SHP77 treated with DMSO at 0.1 percent for 48 hours (cell line): ENCODE data around the gene RAE1.
A peak's percentile ranks its signal among the peaks of the same experiment; 100 is the strongest.

Source experiments
- DNase-seq: peaks from one replicate; lab custom pipeline; 2025; lab: John Stamatoyannopoulos, UW

RAE1 gene

DNA sequence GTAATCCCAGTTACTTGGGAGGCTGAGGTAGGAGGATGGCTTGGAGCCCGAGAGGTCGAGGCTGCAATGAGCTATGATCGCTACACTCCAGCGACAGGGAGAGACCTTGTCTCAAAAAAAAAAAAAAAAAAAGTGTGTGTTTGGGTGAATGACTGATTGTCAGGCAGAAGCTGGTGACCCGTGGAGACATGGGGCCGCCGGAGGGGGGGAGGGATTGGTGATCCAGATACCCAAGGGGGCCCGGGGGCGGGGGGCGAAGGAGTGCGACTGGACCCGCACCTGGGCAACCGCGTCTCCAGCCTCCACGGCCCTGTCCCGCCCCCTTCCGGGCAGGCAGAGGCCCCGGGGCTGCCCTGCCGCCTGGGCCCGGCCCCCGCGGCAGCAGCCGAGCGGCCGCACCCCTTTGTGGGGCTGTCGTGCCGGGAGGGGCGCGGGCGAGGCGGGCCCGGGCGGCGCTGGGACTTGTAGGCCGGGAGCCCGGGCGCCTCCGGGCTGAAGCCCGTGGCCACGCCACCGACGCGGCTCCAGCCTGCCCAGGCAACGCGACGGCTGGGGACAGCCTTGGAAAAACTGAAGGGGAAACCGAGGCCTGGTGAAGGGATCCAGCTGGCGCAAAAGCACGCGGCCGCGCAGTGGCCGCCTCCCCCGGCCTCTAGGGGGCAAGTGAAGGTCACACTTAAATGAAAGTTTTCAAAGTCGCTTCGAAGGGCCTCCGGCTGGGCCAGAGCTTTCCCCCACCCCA lies 38.1 kb downstream of the RAE1 start:
- DNase-seq, result no peak

DNA sequence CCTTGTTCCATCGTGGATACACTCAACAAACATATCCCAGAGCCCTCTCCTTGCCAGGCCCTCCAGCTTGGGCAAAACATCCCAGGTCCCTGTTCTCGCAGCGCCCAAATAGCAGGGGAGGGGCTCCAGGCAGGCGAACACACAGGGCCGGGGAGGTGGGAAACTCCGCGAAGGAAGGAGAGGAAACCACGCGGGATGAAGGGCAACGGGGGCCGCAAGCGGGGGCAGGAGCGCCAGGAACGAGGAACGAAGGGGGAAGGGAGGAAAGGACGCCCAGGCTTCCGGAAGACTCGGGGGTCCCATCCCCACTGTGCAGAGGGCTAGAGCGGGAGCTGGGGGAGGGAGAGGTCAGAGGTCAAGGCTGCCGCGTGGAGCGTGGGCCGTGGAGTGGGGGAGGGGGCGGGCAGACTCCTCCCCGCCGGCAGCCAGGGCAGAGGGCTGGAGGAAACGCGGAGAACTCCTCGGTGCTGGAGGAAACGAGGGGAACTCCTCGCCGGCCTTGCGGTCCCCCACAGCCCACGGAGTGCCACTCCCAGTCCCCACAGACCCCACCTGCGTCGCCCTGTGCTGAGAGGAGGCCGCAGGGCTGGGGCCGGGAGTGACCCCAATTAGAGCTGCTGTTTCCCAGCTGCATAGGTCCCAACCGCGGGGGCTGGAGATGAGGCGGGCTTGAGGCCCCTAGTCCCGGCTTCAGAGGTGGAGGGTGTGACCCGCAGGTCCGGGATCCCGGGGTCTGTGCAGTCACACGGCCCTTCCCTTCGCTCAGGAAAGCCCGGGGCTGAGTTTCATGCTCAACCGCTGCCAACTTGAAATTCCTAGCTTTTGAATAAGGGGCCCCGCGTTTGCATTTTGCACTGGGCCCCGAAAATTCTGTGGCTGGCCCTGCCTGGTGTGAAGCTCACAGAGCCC lies 38.9 kb downstream of the RAE1 start:
- DNase-seq, result no peak

- DNase-seq, result peak; percentile 15
Measured at GRCh38 chr20:57390604-57391438, 39.8 kb downstream of the RAE1 start, which contains the start of gene RBM38. Gene RBM38 (plus strand): TSS chr20:57391396. CDS start chr20:57391582, 186 bp downstream.

DNA sequence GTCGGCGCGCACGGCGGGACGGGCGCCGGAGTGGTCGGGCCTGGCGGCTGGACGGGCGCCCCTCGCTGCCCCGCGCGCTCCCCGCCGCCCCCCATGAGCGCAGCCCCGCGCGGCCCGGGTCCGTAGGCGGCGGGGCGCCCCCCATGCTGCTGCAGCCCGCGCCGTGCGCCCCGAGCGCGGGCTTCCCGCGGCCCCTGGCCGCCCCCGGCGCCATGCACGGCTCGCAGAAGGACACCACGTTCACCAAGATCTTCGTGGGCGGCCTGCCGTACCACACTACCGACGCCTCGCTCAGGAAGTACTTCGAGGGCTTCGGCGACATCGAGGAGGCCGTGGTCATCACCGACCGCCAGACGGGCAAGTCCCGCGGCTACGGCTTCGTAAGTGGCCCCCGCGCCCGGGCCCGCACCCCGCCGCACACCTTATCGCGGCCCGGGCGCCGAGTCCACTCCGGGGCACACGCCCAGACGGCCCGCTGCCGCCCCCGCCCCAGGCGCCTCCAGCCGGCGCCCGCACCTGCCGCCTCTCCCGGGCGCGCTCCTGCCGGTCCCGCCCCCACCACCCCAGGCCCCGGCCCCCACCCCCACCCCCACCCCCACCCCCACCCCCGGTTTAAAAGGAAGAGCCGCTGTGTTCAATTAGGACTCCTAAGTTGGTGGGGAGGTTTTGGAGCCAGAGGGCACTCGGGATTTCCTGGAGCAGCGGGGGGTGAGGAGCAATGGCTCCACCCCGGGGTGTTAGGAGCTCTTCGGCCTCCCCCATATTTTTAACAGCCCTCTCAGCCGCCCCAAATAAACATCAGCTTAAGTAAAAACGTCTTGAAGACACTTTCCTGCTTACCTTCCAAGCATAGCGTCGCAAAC lies 40.6 kb downstream of the RAE1 start:
- DNase-seq, result no peak

DNA sequence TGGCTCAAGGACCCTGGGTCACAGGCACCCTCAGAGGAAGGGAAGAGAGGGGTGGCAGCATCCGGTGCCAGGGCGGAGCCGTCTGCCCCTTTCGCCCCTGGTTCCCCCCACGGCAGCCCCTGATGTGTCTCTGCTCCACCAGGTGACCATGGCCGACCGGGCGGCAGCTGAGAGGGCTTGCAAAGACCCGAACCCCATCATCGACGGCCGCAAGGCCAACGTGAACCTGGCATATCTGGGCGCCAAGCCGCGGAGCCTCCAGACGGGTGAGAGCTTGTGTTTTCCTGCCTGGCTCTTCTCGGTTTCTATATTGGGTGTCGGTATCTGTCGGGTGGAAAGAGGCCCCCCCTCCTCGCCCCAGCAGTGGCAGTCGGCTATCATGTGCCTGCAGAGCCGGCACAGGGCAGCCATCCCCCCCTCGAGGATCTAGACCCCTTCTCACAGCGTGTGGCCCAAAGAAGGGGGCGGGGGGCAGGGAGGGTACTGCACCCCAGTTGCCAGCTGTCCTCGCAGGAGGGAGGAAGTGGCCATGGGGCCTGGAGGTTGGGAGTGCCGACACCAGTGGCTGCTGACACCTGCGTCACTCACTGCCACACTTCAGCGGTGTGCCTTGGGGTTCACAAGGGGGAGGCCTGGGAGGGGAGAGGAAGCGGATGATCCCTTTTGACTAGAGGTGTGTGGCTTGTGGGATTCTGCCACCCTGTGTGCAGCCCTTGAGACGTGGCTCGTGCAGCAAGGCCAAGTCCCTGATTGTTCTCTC lies 41.6 kb downstream of the RAE1 start:
- no peak for DNase-seq

- no peak for DNase-seq
Measured at GRCh38 chr20:57393321-57394120, 42.5 kb downstream of the RAE1 start.

DNA sequence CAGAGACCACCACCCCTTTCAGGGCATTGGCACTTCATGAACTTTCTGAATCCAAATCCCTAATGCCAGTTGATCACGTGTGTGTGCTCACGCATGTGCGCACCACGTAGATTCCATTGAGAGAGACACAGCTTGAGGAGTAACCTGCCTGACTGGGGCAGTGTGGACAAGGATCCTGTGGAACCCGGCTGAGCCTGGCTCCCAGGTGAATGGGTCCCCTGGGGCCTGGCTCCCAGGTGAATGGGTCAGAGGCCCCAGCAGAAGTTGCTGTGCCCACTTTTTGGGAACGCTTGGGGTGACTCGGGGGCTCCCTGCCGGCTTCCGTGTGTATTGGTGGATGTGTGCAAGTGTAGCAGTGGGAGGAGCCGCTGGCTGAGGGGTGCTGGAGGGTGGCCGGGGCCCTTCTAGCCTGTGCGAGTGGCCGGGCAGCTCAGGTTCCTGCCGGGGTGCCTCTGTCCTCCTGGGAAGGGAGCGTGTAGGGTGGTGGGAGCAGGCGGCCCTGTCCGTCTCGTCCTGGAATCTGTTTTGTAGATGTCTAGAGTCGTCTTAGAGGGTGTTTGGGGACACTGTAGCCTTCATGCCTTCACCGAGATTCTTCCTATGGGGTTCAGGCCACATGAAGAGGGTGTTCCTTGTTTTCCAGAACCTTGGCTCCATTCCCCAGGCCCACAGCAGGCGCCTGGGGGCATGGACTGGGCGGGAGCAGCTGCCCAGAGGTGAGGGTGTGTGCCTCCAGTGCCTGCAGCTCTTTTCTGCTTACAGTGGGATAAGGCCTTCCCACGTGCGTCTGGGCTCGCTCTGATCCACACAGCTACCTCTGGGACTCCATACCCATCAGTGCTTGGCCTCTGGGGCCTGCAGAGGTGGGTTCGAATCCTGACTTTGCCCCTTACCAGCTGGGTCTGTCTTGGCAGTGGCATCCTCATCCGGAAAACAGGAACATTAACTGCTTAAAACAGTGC lies 43.3 kb downstream of the RAE1 start:
- no peak for DNase-seq

- DNase-seq, result no peak
Measured at GRCh38 chr20:57395111-57395966, 44.3 kb downstream of the RAE1 start.

GRCh38 chr20:57396212-57396983 lies 45.3 kb downstream of the RAE1 start:
- no peak for DNase-seq

GRCh38 chr20:57396984-57397692 lies 46.1 kb downstream of the RAE1 start:
- no peak for DNase-seq

GRCh38 chr20:57397693-57398108 lies 46.6 kb downstream of the RAE1 start:
- DNase-seq, result no peak

- no peak for DNase-seq
Measured at GRCh38 chr20:57398231-57398821, 47.3 kb downstream of the RAE1 start.

DNA sequence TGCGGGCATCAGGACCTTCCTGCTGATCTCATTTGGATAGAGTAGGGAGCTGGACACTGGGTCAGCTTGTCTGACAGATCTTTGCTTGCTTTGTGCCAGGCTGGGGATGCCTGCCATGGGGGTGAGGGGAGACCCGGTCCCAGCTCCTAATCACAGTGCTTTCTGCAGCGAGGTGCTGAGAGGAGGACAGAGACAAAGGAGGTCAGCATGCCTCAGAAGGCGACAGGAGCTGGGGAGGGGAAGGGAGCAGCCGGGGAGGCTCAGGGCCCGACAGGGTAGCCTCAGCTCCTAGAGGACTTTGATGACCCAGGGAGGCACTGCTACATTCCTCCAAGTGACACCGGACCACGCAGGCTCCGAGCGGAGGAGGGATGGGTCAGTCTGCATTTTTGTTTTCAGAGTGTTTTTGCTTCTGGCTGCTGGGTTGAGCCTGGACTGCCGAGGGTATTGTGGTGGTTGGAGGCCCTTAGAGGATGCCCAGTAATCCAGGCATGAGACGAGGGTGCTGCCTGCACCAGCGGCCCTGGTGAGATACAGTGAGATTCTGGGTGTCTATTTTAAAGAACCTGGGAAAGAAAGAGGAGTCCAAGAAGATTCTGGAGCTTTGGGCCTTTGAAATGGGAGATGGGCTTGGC lies 48.0 kb downstream of the RAE1 start:
- DNase-seq, result no peak

DNA sequence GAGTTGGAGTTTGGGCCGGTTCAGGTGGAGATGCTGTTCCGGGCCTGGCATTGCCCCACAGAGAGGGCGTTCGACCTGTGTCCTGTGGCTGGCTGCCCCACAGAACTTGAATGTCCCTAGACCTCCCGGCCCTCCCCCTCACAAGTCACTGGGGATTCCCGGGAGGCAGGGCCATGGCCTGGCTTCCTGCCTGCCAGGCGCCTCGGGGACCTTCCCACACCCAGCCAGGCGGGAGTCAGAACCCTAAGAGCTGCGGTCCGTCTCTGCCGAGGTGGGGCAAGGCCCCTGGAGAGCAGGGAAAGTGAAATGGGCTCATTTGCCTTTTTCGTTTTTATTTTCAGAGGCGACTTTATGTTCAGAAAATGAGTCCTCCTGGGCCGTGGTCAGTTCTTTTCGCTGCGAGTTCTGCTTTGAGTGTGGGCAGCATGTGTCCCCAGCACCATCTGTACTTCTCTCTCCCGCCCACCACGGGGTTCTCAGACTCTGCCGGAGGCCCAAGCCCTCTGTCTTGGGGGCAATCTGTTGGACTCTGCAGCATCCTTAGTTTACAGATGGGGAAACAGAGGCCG lies 48.6 kb downstream of the RAE1 start:
- no peak for DNase-seq

DNA sequence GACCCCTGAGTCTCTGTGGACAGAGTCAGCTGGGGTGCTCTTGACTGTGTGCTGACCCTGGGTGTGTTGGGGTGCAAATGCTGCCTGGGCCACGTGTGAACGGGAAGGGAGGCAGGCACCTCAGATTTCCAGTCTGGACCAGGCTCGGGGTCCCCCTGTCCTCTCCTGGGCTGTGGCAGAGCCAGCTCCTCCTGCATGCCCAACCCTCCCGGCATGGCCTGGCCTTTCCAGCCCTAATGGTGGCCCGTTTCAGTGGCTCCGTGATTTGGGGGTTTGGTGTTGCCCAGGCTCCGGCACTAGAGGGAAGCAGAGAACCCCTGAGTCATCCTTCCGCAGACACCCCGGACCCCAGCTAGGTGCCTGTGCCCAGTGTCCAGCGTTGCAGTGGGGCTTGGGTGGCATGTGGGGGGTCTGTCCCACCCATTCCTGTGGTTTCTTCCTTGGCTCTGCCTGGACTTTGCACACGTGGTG lies 49.2 kb downstream of the RAE1 start:
- DNase-seq, result no peak
